Astrocyte of the spinal cord (primary cell): ENCODE results near the gene SEC24D.
A peak's percentile ranks its signal among the peaks of the same experiment; 100 is the strongest.

Experiments used
- DNase-seq: peaks from one replicate; pipeline ENCODE4 v3.0.0; 2011; ENCODE audit warnings: low read depth, low spot score
- H3K4me3 ChIP-seq: 2 replicates; pipeline ENCODE4 v1.5.1; 2011; ENCODE audit warnings: low read depth, mild to moderate bottlenecking, low read length, moderate library complexity
- CTCF ChIP-seq: IDR thresholded peaks from 2 replicates; pipeline ENCODE4 v1.5.1; 2012; ENCODE audit warnings: low read depth, mild to moderate bottlenecking, low read length, inconsistent platforms
- in situ Hi-C: cut with HindIII; loops from 2 replicates; pipeline ENCODE4 v1.10.0; 2017; ENCODE audit warnings: low sequenced_read_pairs

The SEC24D gene

GRCh38 chr4:118775405-118775804 lies 60.5 kb downstream of the SEC24D start:
- no peak overlapping the region for H3K4me3 ChIP-seq
- DNase-seq: no peak
- in situ Hi-C loops: no loop called here
- no peak for TF ChIP-seq CTCF

- peak; percentile 49 for DNase-seq
- H3K4me3 ChIP-seq: no peak overlapping the region
- in situ Hi-C loops: no loop called here
- TF ChIP-seq CTCF: no peak
Measured at GRCh38 chr4:118774989-118775388, 60.9 kb downstream of the SEC24D start.

- no peak for TF ChIP-seq CTCF
- in situ Hi-C loops: no loop called here
- DNase-seq: no peak
- no peak overlapping the region for H3K4me3 ChIP-seq
Measured at GRCh38 chr4:118774321-118774720, 61.6 kb downstream of the SEC24D start.

- in situ Hi-C loops: no loop called here
- no peak overlapping the region for H3K4me3 ChIP-seq
- DNase-seq: no peak
- no peak for TF ChIP-seq CTCF
Measured at GRCh38 chr4:118773429-118773792, 62.5 kb downstream of the SEC24D start.

GRCh38 chr4:118772767-118773428 lies 63.0 kb downstream of the SEC24D start:
- no peak for TF ChIP-seq CTCF

DNA sequence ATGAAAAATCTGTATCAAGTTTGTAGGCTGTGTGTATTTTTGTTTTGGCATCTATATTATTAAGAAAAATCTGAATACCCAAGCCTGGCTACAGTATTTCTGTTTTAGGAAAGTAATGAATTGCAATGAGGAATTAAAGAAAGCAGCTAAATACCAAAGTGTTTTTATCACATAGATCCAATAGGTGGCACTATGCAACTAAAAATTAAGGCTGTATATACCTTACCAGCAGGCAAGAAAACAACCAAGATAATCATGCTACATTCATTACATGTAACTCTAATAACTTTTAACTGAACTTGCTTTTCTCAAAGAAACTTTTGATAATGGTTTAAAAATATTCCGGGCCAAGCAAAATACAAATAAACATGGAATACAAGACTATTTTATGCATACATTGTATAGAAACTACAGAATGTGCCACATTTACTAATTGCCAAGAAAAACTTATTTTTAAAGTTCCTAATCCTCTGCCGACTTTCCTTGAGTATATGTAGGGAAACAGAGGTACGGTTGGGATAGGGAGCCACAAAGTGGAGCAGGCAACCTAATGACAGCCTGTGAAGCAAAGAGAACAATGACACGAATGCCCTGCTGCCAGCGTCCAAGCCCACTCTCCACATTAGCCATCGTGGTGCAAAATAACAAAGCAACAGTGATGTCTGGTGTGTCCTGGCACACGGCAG lies 63.7 kb downstream of the SEC24D start:
- peak; percentile 63 for DNase-seq
- H3K4me3 ChIP-seq: no peak overlapping the region
- TF ChIP-seq CTCF: peak; percentile 45
- in situ Hi-C loops: no loop called here

More at GRCh38 chr4:118772767-118773428, 63.0 kb downstream of the SEC24D start:
- in situ Hi-C loops: no loop called here
- H3K4me3 ChIP-seq: no peak overlapping the region
- no peak for DNase-seq
